ENCODE data around the gene RNF223. TPM values are rescaled to one million over a fixed set of nuclear protein-coding genes. Genes with fewer than 3 reads are reported as not detected.

RNF223 gene
- total RNA-seq, 1 experiment from 2014 or later, result not detected

DNA sequence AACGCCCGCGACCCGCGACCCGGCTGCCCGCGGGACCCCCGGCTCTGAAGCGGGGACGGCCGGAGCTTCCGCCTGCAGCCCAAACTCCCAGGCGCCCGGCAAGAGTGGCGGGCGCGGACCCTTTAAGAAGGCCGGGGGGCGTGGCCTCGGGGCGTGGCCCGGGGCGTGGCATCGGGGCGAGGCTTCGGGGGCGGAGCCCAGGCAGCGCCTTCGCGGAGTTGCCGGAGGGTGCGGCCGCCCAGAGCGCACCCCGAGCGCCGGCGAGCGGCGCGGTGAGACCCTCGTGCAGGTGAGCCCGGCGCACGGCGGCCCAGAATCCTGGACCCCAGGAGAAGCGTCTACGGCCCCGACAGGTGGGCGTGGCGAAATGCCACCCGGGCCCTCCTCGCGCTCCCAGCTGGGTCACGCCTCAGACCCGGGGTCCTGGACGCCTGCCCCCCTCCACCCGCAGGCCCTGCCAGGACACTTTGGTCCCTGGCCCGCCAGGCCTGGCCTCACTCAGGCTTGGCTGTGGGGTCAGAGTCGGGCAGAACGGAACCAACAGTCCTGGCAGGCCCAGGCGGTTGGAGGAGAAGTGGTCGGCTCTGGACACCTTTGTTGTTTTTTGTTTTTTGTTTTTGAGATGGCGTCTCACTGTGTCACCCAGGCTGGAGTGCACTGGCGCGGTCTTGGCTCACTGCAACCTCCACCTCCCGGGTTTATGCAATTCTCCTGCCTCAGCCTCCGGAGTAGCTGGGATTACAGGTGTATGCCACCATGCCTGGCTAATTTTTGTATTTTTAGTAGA is 14.4 kb downstream of the RNF223 start:
- H3K4me2 ChIP-seq (ENCODE audit: insufficient read depth, insufficient read length, low read length), result peak overlapping the region; percentile 60
- H3K27me3 Mint-ChIP-seq (ENCODE audit: low read depth), result peaks cover 72% of the 10 kb centered on the region
- no peak overlapping the region for H2BK20ac ChIP-seq (ENCODE audit: low read depth, low read length, poor library complexity, severe bottlenecking)
- H3K27me3 ChIP-seq (ENCODE audit: insufficient read depth, low read length), result peaks cover 6% of the 10 kb centered on the region; the same call in 1 of the 2 replicates
- no peak overlapping the region for H2AK5ac ChIP-seq (ENCODE audit: insufficient read length, low read length)
- H3K79me2 ChIP-seq (ENCODE audit: insufficient read depth, low read length), result no peaks in the 10 kb centered on the region
- no peak overlapping the region for H4K91ac ChIP-seq (ENCODE audit: insufficient read length, low read depth, low read length)
- no peak overlapping the region for H3K9ac ChIP-seq (ENCODE audit: extremely low read depth, insufficient read length, low read length)
- H3T11ph ChIP-seq (ENCODE audit: low read length), result no peak overlapping the region
- no peaks in the 10 kb centered on the region for H3K9me3 ChIP-seq (ENCODE audit: control insufficient read depth, low read depth, low read length)
- no peak overlapping the region for H4K5ac ChIP-seq (ENCODE audit: insufficient read length, low read depth, low read length)
- H3K36me3 Mint-ChIP-seq (ENCODE audit: insufficient read depth in 1 of 3, low read depth in 3 of 3), result peaks cover 0 to 9% (median 8%) of the 10 kb centered on the region in 3 experiments; a peak in 4 of 7 replicates
- H3K14ac ChIP-seq (ENCODE audit: insufficient read depth, low read length), result no peak overlapping the region
- no peak overlapping the region for H2AFZ ChIP-seq (ENCODE audit: low read length)
- no peak overlapping the region for H3K23ac ChIP-seq (ENCODE audit: insufficient read length, low read depth, low read length)
- H2BK5ac ChIP-seq (ENCODE audit: insufficient read length, low read length), result no peak overlapping the region
- H3K4ac ChIP-seq (ENCODE audit: low read depth, low read length), result no peak overlapping the region
- H3K56ac ChIP-seq (ENCODE audit: insufficient read length, low read depth, low read length), result no peak overlapping the region
- H2BK12ac ChIP-seq (ENCODE audit: insufficient read length, low read depth, low read length), result no peak overlapping the region
- no peaks in the 10 kb centered on the region for H4K20me1 ChIP-seq (ENCODE audit: control insufficient read depth, insufficient read depth, insufficient read length)
- H3K4me1 Mint-ChIP-seq, result peaks cover 14 to 19% of the 10 kb centered on the region in 2 experiments
- peaks cover 8% of the 10 kb centered on the region for H3K23me2 ChIP-seq (ENCODE audit: insufficient read length, low read depth, low read length, poor library complexity, severe bottlenecking)
- no peak overlapping the region for H2BK15ac ChIP-seq (ENCODE audit: low read depth, low read length)
- H3K27ac Mint-ChIP-seq, result no peak overlapping the region; a peak in 1 of 7 replicates
- H4K8ac ChIP-seq (replicated peaks; ENCODE audit: insufficient read length, low read depth, low read length), result no peak overlapping the region
- WGBS (ENCODE audit: extremely low coverage, insufficient read length, low lambda C conversion rate), result no CpG with 5 or more reads among the region's 69 CpGs
- H3K4me3 Mint-ChIP-seq, result peak overlapping the region; percentile 45 to 75
- no peaks in the 10 kb centered on the region for H3K4me1 ChIP-seq (ENCODE audit: insufficient read depth, low read length)
- no peaks in the 10 kb centered on the region for H3K79me1 ChIP-seq (ENCODE audit: insufficient read depth, low read depth, low read length, poor library complexity, severe bottlenecking)
- no peaks in the 10 kb centered on the region for H3K9me3 Mint-ChIP-seq
- no peak overlapping the region for H2BK120ac ChIP-seq (ENCODE audit: low read depth, low read length, poor library complexity, severe bottlenecking)
- H3K27ac ChIP-seq (ENCODE audit: insufficient read length, low read depth, low read length), result no peak overlapping the region
- peak; percentile 87 for DNase-seq
- peak; percentile 9; the same call in 2 of the 3 replicates for TF ChIP-seq CTCF (conservative IDR thresholded peaks at IDR 0.05)
- H3K18ac ChIP-seq (ENCODE audit: insufficient read length, low read depth, low read length), result no peak overlapping the region
